Measurements from ENCODE around the gene FAM174A.

FAM174A gene

GRCh38 chr5:100616291-100616690 lies 81.1 kb downstream of the FAM174A start:
- ChIA-PET POLR2A (no interaction called here), CTCF (interaction anchor here (0.6 kb wide), 1 partner anchor 991 kb away, joined by 4 read pairs; no protein-coding TSS in a partner anchor)
- DNase-seq (ENCODE audit: extremely low spot score), result no peak
- TF ChIP-seq SP1 (IDR thresholded peaks at IDR 0.05) (no peak), FOXM1 (IDR thresholded peaks at IDR 0.05; ENCODE audit: borderline replicate concordance) (no peak), CTBP1 (IDR thresholded peaks at IDR 0.05; ENCODE audit: borderline replicate concordance) (no peak), NFRKB (IDR thresholded peaks at IDR 0.05) (no peak), HDGF (IDR thresholded peaks at IDR 0.05; ENCODE audit: borderline replicate concordance) (no peak), FOXK2 (IDR thresholded peaks at IDR 0.05) (no peak), LEF1 (IDR thresholded peaks at IDR 0.05; ENCODE audit: borderline replicate concordance) (no peak), TARDBP (IDR thresholded peaks at IDR 0.05) (no peak), BHLHE40 (IDR thresholded peaks at IDR 0.05; ENCODE audit: borderline replicate concordance) (no peak), FOXA1 (IDR thresholded peaks at IDR 0.05) (no peak), SUZ12 (IDR thresholded peaks at IDR 0.05) (no peak), ZNF384 (IDR thresholded peaks at IDR 0.05) (no peak), ELF4 (IDR thresholded peaks at IDR 0.05) (no peak), ARNT (IDR thresholded peaks at IDR 0.05) (no peak), PKNOX1 (IDR thresholded peaks at IDR 0.05) (no peak), L3MBTL2 (conservative IDR thresholded peaks at IDR 0.05) (no peak)

GRCh38 chr5:100616981-100617380 lies 81.8 kb downstream of the FAM174A start:
- CTCF ChIA-PET, result no interaction called here
- no peak for DNase-seq (ENCODE audit: extremely low spot score)
- POLR2A ChIA-PET, result no interaction called here
- TF ChIP-seq ARNT (IDR thresholded peaks at IDR 0.05) (no peak), NFRKB (IDR thresholded peaks at IDR 0.05) (no peak), FOXM1 (IDR thresholded peaks at IDR 0.05; ENCODE audit: borderline replicate concordance) (no peak), HDGF (IDR thresholded peaks at IDR 0.05; ENCODE audit: borderline replicate concordance) (no peak), CTBP1 (IDR thresholded peaks at IDR 0.05; ENCODE audit: borderline replicate concordance) (no peak)

- ChIA-PET CTCF (no interaction called here), POLR2A (no interaction called here)
Measured at GRCh38 chr5:100623719-100624118, 88.5 kb downstream of the FAM174A start.

DNA sequence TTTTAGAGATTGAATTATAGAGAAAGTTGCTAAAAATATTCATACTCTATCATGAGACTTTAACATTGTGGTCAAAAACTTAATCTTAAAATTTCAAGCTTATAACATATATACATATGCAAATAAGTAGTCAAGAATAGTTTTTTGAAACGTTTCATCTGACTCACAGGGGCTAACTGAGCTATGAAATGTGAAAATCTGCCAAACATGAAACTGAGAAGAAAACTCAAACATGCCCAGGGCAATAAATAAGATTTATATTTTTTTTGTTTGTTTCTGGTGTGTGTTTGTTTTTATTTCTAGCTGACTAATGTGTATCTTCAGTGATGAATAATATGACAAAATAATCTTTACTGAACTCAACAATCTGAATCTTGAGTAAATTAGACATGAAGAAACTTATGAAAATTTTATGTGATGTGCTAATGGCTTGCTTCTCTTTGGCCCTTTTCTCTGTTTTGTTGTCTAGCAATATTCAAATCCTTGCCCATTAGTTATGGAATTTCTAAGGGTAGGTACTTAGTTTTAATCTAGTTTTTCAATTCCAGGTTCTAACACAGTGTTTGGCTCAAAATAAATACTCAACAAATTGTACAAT lies 99.9 kb downstream of the FAM174A start:
- TF ChIP-seq NFRKB (IDR thresholded peaks at IDR 0.05) (no peak), L3MBTL2 (conservative IDR thresholded peaks at IDR 0.05) (no peak), SP1 (IDR thresholded peaks at IDR 0.05) (no peak), CTBP1 (IDR thresholded peaks at IDR 0.05; ENCODE audit: borderline replicate concordance) (no peak), ZNF384 (IDR thresholded peaks at IDR 0.05) (no peak), BHLHE40 (IDR thresholded peaks at IDR 0.05; ENCODE audit: borderline replicate concordance) (no peak), FOXM1 (IDR thresholded peaks at IDR 0.05; ENCODE audit: borderline replicate concordance) (no peak), FOXA1 (IDR thresholded peaks at IDR 0.05) (no peak), TARDBP (IDR thresholded peaks at IDR 0.05) (no peak), LEF1 (IDR thresholded peaks at IDR 0.05; ENCODE audit: borderline replicate concordance) (no peak), SUZ12 (IDR thresholded peaks at IDR 0.05) (no peak), ELF4 (IDR thresholded peaks at IDR 0.05) (no peak), FOXK2 (IDR thresholded peaks at IDR 0.05) (no peak), HDGF (IDR thresholded peaks at IDR 0.05; ENCODE audit: borderline replicate concordance) (no peak), ARNT (IDR thresholded peaks at IDR 0.05) (no peak), PKNOX1 (IDR thresholded peaks at IDR 0.05) (no peak)
- no peak for DNase-seq (ENCODE audit: extremely low spot score)
- ChIA-PET POLR2A (no interaction called here), CTCF (interaction anchor here (0.7 kb wide), 1 partner anchor 257 kb away, joined by 3 read pairs; no protein-coding TSS in a partner anchor)

More at GRCh38 chr5:100623719-100624118, 88.5 kb downstream of the FAM174A start:
- TF ChIP-seq LEF1 (IDR thresholded peaks at IDR 0.05; ENCODE audit: borderline replicate concordance) (no peak), NFRKB (IDR thresholded peaks at IDR 0.05) (no peak), TARDBP (IDR thresholded peaks at IDR 0.05) (no peak), ELF4 (IDR thresholded peaks at IDR 0.05) (no peak), FOXA1 (IDR thresholded peaks at IDR 0.05) (no peak), ZNF384 (IDR thresholded peaks at IDR 0.05) (no peak), BHLHE40 (IDR thresholded peaks at IDR 0.05; ENCODE audit: borderline replicate concordance) (no peak)
- no peak for DNase-seq (ENCODE audit: extremely low spot score)

Data from HEK293T (cell line).